K562 (cell line): Measurements from ENCODE around the gene DBNDD2. TPM values are rescaled to one million over a fixed set of nuclear protein-coding genes. Genes with fewer than 3 reads are reported as not detected.

Source experiments
- ATAC-seq: fragments of 200-7000 bp; cut with Tn5 transposase; 3 replicates; pipeline ENCODE4 v1.9.1; 2020; ENCODE audit warnings: moderate library complexity
- BruUV-seq: library from RNA; stranded (reverse); fragments of 400-500 nt; replicated peaks from 2 replicates; lab custom pipeline; 2021; lab: Mats Ljungman, UMichigan
- CTCF ChIA-PET: fragments of 300-600 bp; formaldehyde crosslinking; extraction: SDS; loops from one replicate; lab custom pipeline; 2021; ENCODE audit warnings: low intra/inter-chr PET ratio; lab: Yijun Ruan, JAX
- POLR2A ChIA-PET: fragments of 300-600, 350-650 bp; sonication (Branson Sonifier 250); formaldehyde crosslinking; extraction: SDS; loops from one replicate; lab custom pipeline; 2021; ENCODE audit warnings: antibody characterized with exemption, inconsistent platforms; lab: Yijun Ruan, JAX
- DNase-seq, 4 experiments: peaks; one replicate each; pipeline versions ENCODE4 v3.0.0 to v3.0.0-alpha.2; 2011 to 2018; ENCODE audit warnings: low spot score in 3 of 4, mixed read lengths in 3 of 4; ENCODE audit errors: extremely low read depth in 1 of 4
- FAIRE-seq: peaks from 2 replicates; lab custom pipeline; 2011; peaks lifted over from hg19 to GRCh38; lab: Jason Lieb, UNC
- H2AFZ ChIP-seq: 2 replicates; pipeline ENCODE4 v1.6.0; 2011; ENCODE audit warnings: low read depth, low read length, control low read depth, inconsistent platforms
- H3K27ac ChIP-seq: fragments of 200-600 bp; 3 replicates; pipeline ENCODE4 v1.8.0; 2011; ENCODE audit warnings: low read depth, mild to moderate bottlenecking, control low read depth, inconsistent platforms, low read length, moderate library complexity, mixed read lengths; ENCODE audit errors: extremely low read depth
- H3K27me3 ChIP-seq, 2 experiments: fragments of 300-600 bp in 1 of 2; 2 replicates in 1 of 2; 3 replicates in 1 of 2; pipeline versions ENCODE4 v1.6.0 to v1.8.0; 2011; ENCODE audit warnings: inconsistent platforms in 2 of 2, low read length in 2 of 2, mild to moderate bottlenecking in 1 of 2, mixed read lengths in 1 of 2, moderate library complexity in 1 of 2; ENCODE audit not compliant: control insufficient read depth in 2 of 2, insufficient read depth in 2 of 2
- H3K36me3 ChIP-seq: fragments of 300-600 bp; 3 replicates; pipeline ENCODE4 v1.8.0; 2011; ENCODE audit warnings: mild to moderate bottlenecking, low read length, inconsistent platforms; ENCODE audit not compliant: control insufficient read depth, insufficient read depth
- H3K4me1 ChIP-seq, 2 experiments: fragments of 200-600 bp in 1 of 2; replicated peaks in 1 of 2; 2 replicates in 1 of 2; 3 replicates in 1 of 2; pipeline versions ENCODE4 v1.5.1 to v1.8.0; 2011; ENCODE audit warnings: inconsistent platforms in 2 of 2, low read length in 2 of 2, mild to moderate bottlenecking in 1 of 2, mixed read lengths in 1 of 2, moderate library complexity in 1 of 2; ENCODE audit not compliant: control insufficient read depth in 2 of 2, insufficient read depth in 2 of 2
- H3K4me2 ChIP-seq: 2 replicates; pipeline ENCODE4 v1.6.1; 2011; ENCODE audit warnings: low read length, control low read depth, inconsistent platforms, mixed read lengths; ENCODE audit not compliant: insufficient read depth
- H3K4me3 ChIP-seq: fragments of 200-600 bp; sonication (generic), shearing (Covaris generic); 2 replicates; pipeline ENCODE4 v1.5.1; 2016; ENCODE audit warnings: control low read depth, inconsistent platforms
- H3K79me2 ChIP-seq: fragments of 200-600 bp; 3 replicates; pipeline ENCODE4 v1.8.0; 2011; ENCODE audit warnings: low read length, inconsistent platforms; ENCODE audit not compliant: control insufficient read depth, insufficient read depth
- H3K9ac ChIP-seq, 2 experiments: 2 replicates each; pipeline versions ENCODE4 v1.6.0 to v1.6.1; 2011; ENCODE audit warnings: low read depth in 2 of 2, low read length in 2 of 2, control low read depth in 1 of 2, inconsistent platforms in 1 of 2, mild to moderate bottlenecking in 1 of 2, mixed read lengths in 1 of 2; ENCODE audit not compliant: insufficient read depth in 1 of 2
- H3K9me1 ChIP-seq: one replicate; pipeline ENCODE4 v1.6.0; 2011; ENCODE audit warnings: inconsistent platforms, mild to moderate bottlenecking, low read length, moderate library complexity; ENCODE audit not compliant: control insufficient read depth, insufficient read depth
- H3K9me3 ChIP-seq: replicated peaks from 2 replicates; pipeline ENCODE4 v1.5.1; 2011; ENCODE audit warnings: low read depth, low read length, inconsistent platforms; ENCODE audit not compliant: control insufficient read depth, insufficient read depth
- H4K20me1 ChIP-seq: replicated peaks from 2 replicates; pipeline ENCODE4 v1.6.1; 2011; ENCODE audit warnings: low read length, inconsistent platforms, mixed read lengths; ENCODE audit not compliant: control insufficient read depth, insufficient read depth
- CBX5 ChIP-seq: IDR thresholded peaks from 2 replicates; pipeline ENCODE4 v1.6.1; 2014; ENCODE audit warnings: low read depth, borderline replicate concordance
- DDX20 ChIP-seq: fragments of 450-650 bp; IDR thresholded peaks from 2 replicates; pipeline ENCODE4 v1.6.1; 2016; ENCODE audit warnings: missing genetic modification characterization, low read depth, mild to moderate bottlenecking, missing compliant biosample characterization, moderate library complexity
- HLTF ChIP-seq: fragments of 450-650 bp; IDR thresholded peaks from 2 replicates; pipeline ENCODE4 v1.6.1; 2016
- OTX1 ChIP-seq: fragments of 450-650 bp; formaldehyde crosslinking; IDR thresholded peaks from 2 replicates; pipeline ENCODE4 v1.4.0; 2022; ENCODE audit warnings: mild to moderate bottlenecking
- WGBS: fragments of 100-300 bp; shearing (Covaris generic); methylation state at CpG from one replicate; pipeline ENCODE4 v1.1.6; 2016; ENCODE audit warnings: low coverage, mixed read lengths; ENCODE audit not compliant: insufficient coverage; ENCODE audit errors: missing lambda C conversion rate; 5-methylcytosine and 5-hydroxymethylcytosine counted together
- in situ Hi-C: fragments of 300-500 bp; cut with MboI; formaldehyde crosslinking; loops from 4 replicates; pipeline ENCODE4 v1.15.0; 2018; ENCODE audit warnings: inconsistent platforms, mixed read lengths
- intact Hi-C: fragments of 100-400 bp; cut with micrococcal nuclease; formaldehyde crosslinking; loops from 2 replicates; pipeline ENCODE4 v1.14.2; 2022
- polyA plus RNA-seq, 8 experiments: library from polyadenylated mRNA; depleted of rRNA in 4 of 8; stranded (reverse) in 5 of 8; unstranded in 3 of 8; fragments of >200 nt; fragmentation: Nextera tagmentation in 2 of 8; fragmentation: Illumina TruSeq in 1 of 8; extraction: Ambion mirVana in 2 of 8; extraction: Trizol in 1 of 8; gene quantifications; 2 replicates each; pipeline versions ENCODE4 v1.2.1 to v1.2.3, GENCODE V29; 2011 to 2014; ENCODE audit warnings: inconsistent platforms in 1 of 8, missing spikeins in 1 of 8
- total RNA-seq, 7 experiments: library from RNA; depleted of rRNA in 6 of 7; stranded (reverse); fragments of >200 nt in 6 of 7; fragmentation: Illumina TruSeq in 2 of 7; extraction: Trizol in 2 of 7; gene quantifications; 2 replicates each; pipeline versions ENCODE4 v1.2.1 to v1.2.3, GENCODE V29; 2011 to 2021; ENCODE audit warnings: low replicate concordance in 1 of 7

Gene DBNDD2
- total and polyA plus RNA-seq, 9 of the 15 experiments (the other 6 are each of a cell fraction or from before 2014, with no cell fraction given) = 12.8 to 64.0 (median 35.8) TPM

DNA sequence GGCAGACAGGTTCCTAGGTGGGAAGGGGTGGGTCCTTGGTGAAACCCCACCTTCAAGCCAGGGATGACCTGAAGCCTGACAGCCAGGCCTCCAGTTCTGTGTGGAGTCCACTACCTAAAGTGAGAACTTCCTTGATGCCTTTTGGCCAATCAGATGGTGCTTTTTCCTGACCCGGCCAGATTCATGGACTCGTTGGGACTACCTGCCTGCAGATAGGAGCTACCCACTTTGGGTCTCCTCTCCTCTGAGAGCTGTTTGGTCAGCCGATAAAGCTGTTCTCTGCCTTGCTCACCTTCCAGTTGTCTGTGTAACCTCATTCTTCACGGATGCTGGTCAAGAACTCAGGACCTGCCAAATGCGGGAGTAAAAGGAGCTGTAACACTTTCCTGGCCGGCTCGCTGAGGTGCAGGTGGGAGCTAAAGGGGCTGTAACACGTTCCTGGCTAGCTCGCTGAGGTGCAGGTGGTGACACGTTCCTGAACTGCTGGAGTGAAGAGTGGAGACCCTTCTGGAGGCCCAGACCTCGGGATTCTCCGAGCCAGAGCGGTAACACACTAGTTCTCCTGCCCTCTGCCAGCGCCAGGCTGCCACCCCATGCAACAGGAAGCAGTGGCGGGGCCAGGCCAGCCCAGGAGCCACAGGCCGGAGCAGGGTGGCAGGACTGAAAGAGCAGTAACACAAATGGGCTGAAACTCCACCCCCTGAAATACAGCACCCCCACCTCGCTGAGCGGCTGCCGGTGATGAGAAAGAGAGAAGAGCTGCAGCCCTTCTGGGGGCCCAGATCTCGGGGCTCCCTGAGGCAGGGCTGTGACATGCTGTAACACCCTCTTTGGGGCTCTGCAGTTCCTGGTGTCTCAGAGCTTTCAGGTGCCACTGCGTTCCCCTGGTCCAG is 13.6 kb upstream of the DBNDD2 start:
- H3K36me3 ChIP-seq = no peaks in the 10 kb centered on the region
- no peak for DNase-seq
- ATAC-seq = no peak
- POLR2A ChIA-PET = interaction anchor here (0.6 to 0.7 kb wide), 2 partner anchors 517 to 1880 kb away, joined by 3 to 4 read pairs; no protein-coding TSS in a partner anchor
- no peaks in the 10 kb centered on the region for H3K27me3 ChIP-seq
- H3K9ac ChIP-seq = no peak overlapping the region; a peak in 1 of 4 replicates
- H3K9me1 ChIP-seq = no peaks in the 10 kb centered on the region
- FAIRE-seq = no peak
- no peak overlapping the region for H3K4me3 ChIP-seq
- H4K20me1 ChIP-seq = no peaks in the 10 kb centered on the region
- no peak overlapping the region for H2AFZ ChIP-seq
- no peak overlapping the region for H3K27ac ChIP-seq
- TF ChIP-seq HLTF (no peak), CBX5 (no peak), DDX20 (tag) (no peak)
- BruUV-seq = no TSS peak
- H3K9me3 ChIP-seq = no peaks in the 10 kb centered on the region
- in situ Hi-C loops = no loop called here
- WGBS = 42% methylated on average over 17 of the region's 21 CpGs
- no peak overlapping the region for H3K4me2 ChIP-seq
- intact Hi-C loops = no loop called here
- H3K79me2 ChIP-seq = no peaks in the 10 kb centered on the region
- CTCF ChIA-PET = no interaction called here
- H3K4me1 ChIP-seq = peaks cover 0 to 3% of the 10 kb centered on the region in 2 experiments; a peak in 1 of 5 replicates

DNA sequence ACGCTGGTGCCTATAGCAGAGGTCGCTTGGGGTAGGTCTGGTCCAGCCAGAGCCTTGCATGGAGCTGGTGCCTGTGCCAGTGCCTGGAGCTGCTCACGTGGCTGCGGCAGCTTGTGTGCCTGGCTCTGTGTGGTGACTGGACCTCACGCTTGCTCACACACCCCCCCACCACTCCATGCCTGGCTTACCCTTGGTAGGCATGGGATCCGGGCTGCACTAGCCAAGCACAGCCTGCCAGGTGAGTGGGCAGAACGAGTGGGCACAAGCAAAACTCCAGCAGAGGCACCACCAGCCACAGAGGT is 13.0 kb upstream of the DBNDD2 start:
- Histone ChIP-seq H3K27me3 (no peaks in the 10 kb centered on the region), H3K9me1 (no peaks in the 10 kb centered on the region), H3K4me2 (no peak overlapping the region), H4K20me1 (no peaks in the 10 kb centered on the region)
- intact Hi-C loops (no loop called here), in situ Hi-C loops (no loop called here)
- no peak for ATAC-seq
- FAIRE-seq = no peak
- no peak for TF ChIP-seq OTX1
- TF ChIP-seq, all 486 proteins: peak for 0
- no peaks in the 10 kb centered on the region for H3K36me3 ChIP-seq
- WGBS = 34% methylated on average over 6 of the region's 7 CpGs
- no peak overlapping the region for H3K27ac ChIP-seq
- CTCF ChIA-PET = no interaction called here
- POLR2A ChIA-PET = no interaction called here
- H3K9ac ChIP-seq = no peak overlapping the region; a peak in 1 of 4 replicates
- no peak overlapping the region for H3K4me3 ChIP-seq
- peaks cover 0 to 3% of the 10 kb centered on the region in 2 experiments; a peak in 1 of 5 replicates for H3K4me1 ChIP-seq
- H2AFZ ChIP-seq = no peak overlapping the region
- no TSS peak for BruUV-seq
- no peaks in the 10 kb centered on the region for H3K79me2 ChIP-seq
- H3K9me3 ChIP-seq = peaks cover 2% of the 10 kb centered on the region; the same call in 1 of the 2 replicates
- no peak for DNase-seq
